HepG2 (cell line): Measurements from ENCODE around the gene ACAP1. TPM values are rescaled to one million over a fixed set of nuclear protein-coding genes. Genes with fewer than 3 reads are reported as not detected.

Source experiments
- ATAC-seq: fragments of 200-7000 bp; cut with Tn5 transposase; 3 replicates; pipeline ENCODE4 v1.9.1; 2020; ENCODE audit warnings: mild to moderate bottlenecking, moderate library complexity
- BruUV-seq: library from RNA; stranded (reverse); fragments of 400-500 nt; replicated peaks from 2 replicates; lab custom pipeline; 2021; lab: Mats Ljungman, UMichigan
- CTCF ChIA-PET: fragments of 300-600 bp; formaldehyde crosslinking; extraction: SDS; loops from one replicate; lab custom pipeline; 2021; ENCODE audit warnings: low total read pairs, inconsistent platforms, low intra/inter-chr PET ratio; lab: Yijun Ruan, JAX
- POLR2A ChIA-PET: fragments of 350-600 bp; sonication (Branson Sonifier 250); formaldehyde crosslinking; loops from one replicate; lab custom pipeline; 2020; ENCODE audit warnings: antibody characterized with exemption, inconsistent platforms; lab: Yijun Ruan, JAX
- DNase-seq: peaks from one replicate; pipeline ENCODE4 v3.0.0-alpha.2; 2015; ENCODE audit warnings: low spot score
- FAIRE-seq: peaks from 3 replicates; lab custom pipeline; 2011; peaks lifted over from hg19 to GRCh38; lab: Jason Lieb, UNC
- H2AFZ ChIP-seq: one replicate; pipeline ENCODE4 v1.6.1; 2011; ENCODE audit warnings: low read length, inconsistent platforms
- H3K27ac ChIP-seq: fragments of 300-600 bp; 3 replicates; pipeline ENCODE4 v1.8.0; 2011; ENCODE audit warnings: mixed run types, mild to moderate bottlenecking, mixed read lengths, low read length, inconsistent platforms; ENCODE audit not compliant: insufficient read depth; ENCODE audit errors: extremely low read length
- H3K27me3 ChIP-seq, 2 experiments: fragments of 200-600 bp in 1 of 2; 2 replicates in 1 of 2; 3 replicates in 1 of 2; pipeline versions ENCODE4 v1.6.0 to v1.8.0; 2011; ENCODE audit warnings: low read length in 2 of 2, mild to moderate bottlenecking in 2 of 2, moderate library complexity in 2 of 2, inconsistent platforms in 1 of 2; ENCODE audit not compliant: insufficient read depth in 2 of 2, control insufficient read depth in 1 of 2
- H3K36me3 ChIP-seq, 2 experiments: fragments of 200-600 bp in 1 of 2; replicated peaks in 1 of 2; 2 replicates in 1 of 2; 3 replicates in 1 of 2; pipeline versions ENCODE4 v1.5.1 to v1.8.0; 2011; ENCODE audit warnings: low read length in 2 of 2, inconsistent platforms in 1 of 2; ENCODE audit not compliant: insufficient read depth in 2 of 2, control insufficient read depth in 1 of 2
- H3K4me1 ChIP-seq: 2 replicates; pipeline ENCODE4 v1.5.1; 2012; ENCODE audit warnings: low read length, inconsistent platforms; ENCODE audit not compliant: insufficient read depth
- H3K4me2 ChIP-seq: 2 replicates; pipeline ENCODE4 v1.6.0; 2011; ENCODE audit warnings: low read depth, low read length, inconsistent platforms
- H3K4me3 ChIP-seq, 3 experiments: fragments of 200-600 bp in 1 of 3; sonication (generic), shearing (Covaris generic) in 1 of 3; replicated peaks in 1 of 3; 2 replicates each; pipeline ENCODE4 v1.5.1; 2011 to 2016; ENCODE audit warnings: low read length in 3 of 3, inconsistent platforms in 2 of 3, low read depth in 2 of 3, mild to moderate bottlenecking in 2 of 3, control low read depth in 1 of 3, mixed read lengths in 1 of 3; ENCODE audit not compliant: insufficient read depth in 1 of 3
- H3K79me2 ChIP-seq: one replicate; pipeline ENCODE4 v1.6.1; 2011; ENCODE audit warnings: low read length, inconsistent platforms; ENCODE audit not compliant: insufficient read depth
- H3K9ac ChIP-seq: 2 replicates; pipeline ENCODE4 v1.6.0; 2011; ENCODE audit warnings: mild to moderate bottlenecking, low read depth, low read length, inconsistent platforms; ENCODE audit not compliant: insufficient read depth
- H3K9me3 ChIP-seq: 2 replicates; pipeline ENCODE4 v1.5.1; 2012; ENCODE audit warnings: mild to moderate bottlenecking, low read length
- H4K20me1 ChIP-seq: 2 replicates; pipeline ENCODE4 v1.6.0; 2011; ENCODE audit warnings: inconsistent platforms, mild to moderate bottlenecking, low read length, moderate library complexity; ENCODE audit not compliant: insufficient read depth
- ELF3 ChIP-seq: IDR thresholded peaks from 2 replicates; pipeline ENCODE4 v1.6.1; 2016; ENCODE audit warnings: missing genetic modification reagents, missing compliant biosample characterization
- HDAC1 ChIP-seq: sonication (generic); formaldehyde crosslinking; IDR thresholded peaks from 2 replicates; pipeline ENCODE4 v1.5.1; 2020; ENCODE audit warnings: mild to moderate bottlenecking, missing genetic modification reagents
- HIVEP1 ChIP-seq: sonication (generic); formaldehyde crosslinking; IDR thresholded peaks from 2 replicates; pipeline ENCODE4 v1.4.0; 2020; ENCODE audit warnings: mild to moderate bottlenecking, missing genetic modification reagents
- HOMEZ ChIP-seq: IDR thresholded peaks from 2 replicates; pipeline ENCODE4 v1.6.1; 2016; ENCODE audit warnings: low read depth
- IRF2 ChIP-seq: IDR thresholded peaks from 2 replicates; pipeline ENCODE4 v1.6.1; 2018; ENCODE audit warnings: missing genetic modification reagents, missing compliant biosample characterization
- JARID2 ChIP-seq: sonication (generic); formaldehyde crosslinking; IDR thresholded peaks from 2 replicates; pipeline ENCODE4 v1.8.1; 2023; ENCODE audit warnings: missing genetic modification reagents, inconsistent platforms; ENCODE audit not compliant: insufficient replicate concordance
- MYC ChIP-seq: sonication (generic); formaldehyde crosslinking; IDR thresholded peaks from 2 replicates; pipeline ENCODE4 v1.9.0; 2021; ENCODE audit warnings: missing genetic modification reagents, borderline replicate concordance
- RXRA ChIP-seq: sonication (generic); formaldehyde crosslinking; IDR thresholded peaks from 2 replicates; pipeline ENCODE4 v1.5.1; 2020; ENCODE audit warnings: missing genetic modification reagents
- SP1 ChIP-seq, 2 experiments: fragments of 450-650 bp in 1 of 2; sonication (generic) in 1 of 2; formaldehyde crosslinking in 1 of 2; IDR thresholded peaks; 2 replicates each; pipeline versions ENCODE4 v1.4.0 to v1.6.1; 2016 to 2020; ENCODE audit warnings: missing genetic modification reagents in 1 of 2
- TBX2 ChIP-seq: sonication (generic); formaldehyde crosslinking; IDR thresholded peaks from 2 replicates; pipeline ENCODE4 v1.5.0; 2020; ENCODE audit warnings: missing genetic modification reagents, mild to moderate bottlenecking, borderline replicate concordance
- TOE1 ChIP-seq: sonication (generic); formaldehyde crosslinking; IDR thresholded peaks from 2 replicates; pipeline ENCODE4 v1.4.0; 2020; ENCODE audit warnings: mild to moderate bottlenecking, missing genetic modification reagents
- TP53 ChIP-seq: sonication (generic); formaldehyde crosslinking; conservative IDR thresholded peaks from 2 replicates; pipeline ENCODE4 v1.4.0; 2020; ENCODE audit warnings: missing genetic modification reagents
- ZBTB10 ChIP-seq: sonication (generic); formaldehyde crosslinking; IDR thresholded peaks from 2 replicates; pipeline ENCODE4 v1.4.0; 2020; ENCODE audit warnings: missing genetic modification reagents, borderline replicate concordance
- ZNF251 ChIP-seq: sonication (generic); formaldehyde crosslinking; IDR thresholded peaks from 2 replicates; pipeline ENCODE4 v1.9.0; 2021; ENCODE audit warnings: mild to moderate bottlenecking, missing genetic modification reagents
- ZNF747 ChIP-seq: sonication (generic); formaldehyde crosslinking; IDR thresholded peaks from 2 replicates; pipeline ENCODE4 v1.8.1; 2023; ENCODE audit warnings: missing genetic modification reagents, mild to moderate bottlenecking, borderline replicate concordance
- WGBS: methylation state at CpG from one replicate; pipeline ENCODE4 v1.1.6; 2017; ENCODE audit warnings: low lambda C conversion rate; 5-methylcytosine and 5-hydroxymethylcytosine counted together
- in situ Hi-C: cut with HindIII; loops from 2 replicates; pipeline ENCODE4 v1.10.0; 2017; ENCODE audit warnings: low pct_unique_long_range_greater_than_20kb; ENCODE audit not compliant: extremely low pct_ligation_motif_present
- intact Hi-C: fragments of 100-400 bp; cut with micrococcal nuclease; formaldehyde crosslinking; loops from one replicate; pipeline ENCODE4 v1.10.0; 2022; ENCODE audit not compliant: unreplicated experiment
- polyA plus RNA-seq, 8 experiments: library from polyadenylated mRNA; depleted of rRNA in 3 of 8; stranded (reverse) in 7 of 8; unstranded in 1 of 8; fragments of >200 nt; fragmentation: Illumina TruSeq in 4 of 8; extraction: Trizol in 4 of 8; gene quantifications; 2 replicates each; pipeline versions ENCODE4 v1.2.1 to v1.2.3, GENCODE V29; 2011 to 2016; ENCODE audit warnings: low read depth in 4 of 8, missing spikeins in 1 of 8, mixed read lengths in 1 of 8; ENCODE audit not compliant: insufficient read depth in 1 of 8
- total RNA-seq, 5 experiments: library from RNA; depleted of rRNA; stranded (reverse); fragments of >200 nt; fragmentation: Illumina TruSeq; extraction: Trizol; gene quantifications; 2 replicates each; pipeline ENCODE4 v1.2.3, GENCODE V29; 2016; ENCODE audit warnings: low read depth in 1 of 5
- TF ChIP-seq, protein P1 (sequence below): sonication (generic); formaldehyde crosslinking; IDR thresholded peaks from 2 replicates; pipeline ENCODE4 v1.4.0; 2020; ENCODE audit warnings: low read depth, mild to moderate bottlenecking, missing genetic modification reagents

The ACAP1 gene
- total and polyA plus RNA-seq, 2 of the 13 experiments (the other 11 are each of a cell fraction or from before 2014, with no cell fraction given): 1.3 to 2.5 TPM

GRCh38 chr17:7356072-7356549 lies 19.8 kb downstream of the ACAP1 start (continued):
- peak; percentile 69; the same call in 1 of the 2 replicates for TF ChIP-seq IRF2
- peak; percentile 57; the same call in 1 of the 2 replicates for TF ChIP-seq TBX2 (CRISPR knock-in tag)
- peak; percentile 54; the same call in 1 of the 2 replicates for TF ChIP-seq RXRA

- intact Hi-C loops (loop anchor here (5.0 to 10.0 kb wide), 4 partner anchors 46 to 208 kb away; partner anchors contain the start of genes POLR2A, SENP3, SLC35G6 and TMEM256), in situ Hi-C loops (loop anchor here (5.0 kb wide), 1 partner anchor 81 kb away; the partner anchor contains the start of genes FGF11 and TMEM102)
- CTCF ChIA-PET: interaction anchor here (0.7 to 2.0 kb wide), 2 partner anchors 80 to 89 kb away, joined by 3 to 11 read pairs; partner anchors contain the start of gene CHRNB1
- Histone ChIP-seq H3K27me3 (peaks cover 0 to 11% of the 10 kb centered on the region in 2 experiments; a peak in 1 of 5 replicates), H3K4me3 (no peak overlapping the region), H3K4me2 (no peak overlapping the region), H3K79me2 (no peaks in the 10 kb centered on the region), H3K9me3 (no peaks in the 10 kb centered on the region), H3K36me3 (no peaks in the 10 kb centered on the region), H3K27ac (no peak overlapping the region), H3K9ac (no peak overlapping the region), H3K4me1 (peaks cover 26% of the 10 kb centered on the region), H2AFZ (no peak overlapping the region), H4K20me1 (no peaks in the 10 kb centered on the region)
- BruUV-seq: no TSS peak
- no peak for DNase-seq
- POLR2A ChIA-PET: interaction anchor here (0.9 to 1.6 kb wide), 2 partner anchors 122 to 201 kb away, joined by 3 to 4 read pairs; partner anchors contain the start of gene ZBTB4
- FAIRE-seq: no peak
- 39% methylated on average over 7 of the region's 8 CpGs for WGBS
- ATAC-seq: no peak
- TF ChIP-seq ELF3: no peak
- no peak for TF ChIP-seq ZNF747 (CRISPR knock-in tag)
- TF ChIP-seq HIVEP1: no peak
- TF ChIP-seq MYC (CRISPR knock-in tag): no peak
- no peak for TF ChIP-seq JARID2
- TF ChIP-seq HDAC1 (CRISPR knock-in tag): no peak
- no peak for TF ChIP-seq ZNF251
- TF ChIP-seq TP53 (CRISPR knock-in tag): no peak
- TF ChIP-seq SP1 (IDR thresholded peaks at IDR 0.05): no peak
- TF ChIP-seq SP1 (CRISPR knock-in tag; IDR thresholded peaks at IDR 0.05): no peak
- no peak for TF ChIP-seq TOE1 (CRISPR knock-in tag)
- no peak for TF ChIP-seq HOMEZ (CRISPR knock-in tag)
- no peak for TF ChIP-seq ZBTB10 (CRISPR knock-in tag)
- TF ChIP-seq, protein P1, sequence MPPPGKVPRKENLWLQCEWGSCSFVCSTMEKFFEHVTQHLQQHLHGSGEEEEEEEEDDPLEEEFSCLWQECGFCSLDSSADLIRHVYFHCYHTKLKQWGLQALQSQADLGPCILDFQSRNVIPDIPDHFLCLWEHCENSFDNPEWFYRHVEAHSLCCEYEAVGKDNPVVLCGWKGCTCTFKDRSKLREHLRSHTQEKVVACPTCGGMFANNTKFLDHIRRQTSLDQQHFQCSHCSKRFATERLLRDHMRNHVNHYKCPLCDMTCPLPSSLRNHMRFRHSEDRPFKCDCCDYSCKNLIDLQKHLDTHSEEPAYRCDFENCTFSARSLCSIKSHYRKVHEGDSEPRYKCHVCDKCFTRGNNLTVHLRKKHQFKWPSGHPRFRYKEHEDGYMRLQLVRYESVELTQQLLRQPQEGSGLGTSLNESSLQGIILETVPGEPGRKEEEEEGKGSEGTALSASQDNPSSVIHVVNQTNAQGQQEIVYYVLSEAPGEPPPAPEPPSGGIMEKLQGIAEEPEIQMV (CRISPR knock-in tag): no peak
Observed at GRCh38 chr17:7356756-7357155, 20.4 kb downstream of the ACAP1 start.
